ENCODE measurements around the gene DDR2. TPM values are rescaled to one million over a fixed set of nuclear protein-coding genes. Genes with fewer than 3 reads are reported as not detected.
A peak's percentile ranks its signal among the peaks of the same experiment; 100 is the strongest.
"Not testable (repeated sequence)": the region's sequence is repeated elsewhere in the genome, so short reads cannot be mapped to it uniquely, and the experiment has no call there.

DDR2 gene
- total and polyA plus RNA-seq, 8 donors, result 6.8 to 117 (median 34.1) TPM

GRCh38 chr1:162799995-162800830 is 167.9 kb downstream of the DDR2 start:
- H3K4me3 ChIP-seq; intact Hi-C loops (cut with DNase I; ENCODE audit: low total_unique reads); H3K27ac ChIP-seq; H3K9me3 ChIP-seq; H3K27me3 ChIP-seq; H3K4me1 ChIP-seq: not testable (repeated sequence)
- H3K36me3 ChIP-seq, result peaks cover 15 to 66% (median 52%) of the 10 kb centered on the region in 4 donors
- 42 to 52% (median 46%) methylated on average over 6 of the region's 6 CpGs for WGBS, 5 donors
- peak; percentile 70 to 87 for DNase-seq
- TF ChIP-seq POLR2AphosphoS5 (IDR thresholded peaks at IDR 0.05) (peak in 1 of 3 donors; percentile 29), CTCF (IDR thresholded peaks at IDR 0.05) (peak in 5 of 7 experiments; percentile 33 to 73 (median 40))

- H3K4me3 ChIP-seq; intact Hi-C loops (cut with DNase I; ENCODE audit: low total_unique reads); H3K9me3 ChIP-seq; DNase-seq; H3K27ac ChIP-seq; H3K27me3 ChIP-seq; H3K4me1 ChIP-seq: not testable (repeated sequence)
- 83 to 100% (median 100%) methylated on average over 1 of the region's 2 CpGs; no CpG with 5 or more reads in 1 of the 5 donors for WGBS, 5 donors
- H3K36me3 ChIP-seq, result peaks cover 20 to 60% (median 49%) of the 10 kb centered on the region in 4 donors
Observed at GRCh38 chr1:162807503-162807902, 175.2 kb downstream of the DDR2 start.

GRCh38 chr1:162812357-162812756 is 180.1 kb downstream of the DDR2 start:
- H3K4me3 ChIP-seq; DNase-seq; H3K9me3 ChIP-seq; H3K4me1 ChIP-seq; intact Hi-C loops (cut with DNase I; ENCODE audit: low total_unique reads); H3K27me3 ChIP-seq; H3K27ac ChIP-seq: not testable (repeated sequence)
- 97 to 100% (median 98%) methylated on average over 2 of the region's 2 CpGs for WGBS, 5 donors
- H3K36me3 ChIP-seq, result peaks cover 5 to 16% (median 14%) of the 10 kb centered on the region in 4 donors

- 83 to 100% (median 89%) methylated on average over 2 of the region's 2 CpGs for WGBS, 5 donors
- Histone ChIP-seq H3K4me1 (peaks cover 7 to 15% (median 14%) of the 10 kb centered on the region in 4 donors), H3K27me3 (peaks cover 0 to 16% (median 9%) of the 10 kb centered on the region in 3 donors)
- H3K4me3 ChIP-seq; intact Hi-C loops (cut with DNase I; ENCODE audit: low total_unique reads); DNase-seq; H3K36me3 ChIP-seq; H3K9me3 ChIP-seq; H3K27ac ChIP-seq: not testable (repeated sequence)
Observed at GRCh38 chr1:162818136-162818535, 185.9 kb downstream of the DDR2 start.

GRCh38 chr1:162818666-162819065 is 186.4 kb downstream of the DDR2 start:
- H3K27ac ChIP-seq; H3K36me3 ChIP-seq; H3K9me3 ChIP-seq; DNase-seq; intact Hi-C loops (cut with DNase I; ENCODE audit: low total_unique reads); H3K4me3 ChIP-seq: not testable (repeated sequence)
- peaks cover 7 to 18% (median 14%) of the 10 kb centered on the region in 4 donors for H3K4me1 ChIP-seq
- peaks cover 0 to 19% (median 9%) of the 10 kb centered on the region in 3 donors for H3K27me3 ChIP-seq
- 80 to 100% (median 87%) methylated on average over 1 of the region's 1 CpG for WGBS, 5 donors

GRCh38 chr1:162822391-162823200 is 190.3 kb downstream of the DDR2 start:
- Histone ChIP-seq H3K4me1 (peaks cover 7 to 18% (median 14%) of the 10 kb centered on the region in 4 donors), H3K27ac (no peak overlapping the region), H3K27me3 (peaks cover 0 to 19% (median 9%) of the 10 kb centered on the region in 3 donors), H3K4me3 (peak overlapping the region; percentile 41 to 51 (median 48)), H3K36me3 (no peaks in the 10 kb centered on the region), H3K9me3 (no peaks in the 10 kb centered on the region)
- 3 to 5% (median 3%) methylated on average over 32 to 44 of the region's 44 CpGs for WGBS, 5 donors
- TF ChIP-seq EP300 (IDR thresholded peaks at IDR 0.05) (no peak), CTCF (IDR thresholded peaks at IDR 0.05) (no peak), POLR2A (IDR thresholded peaks at IDR 0.05) (no peak), POLR2AphosphoS5 (IDR thresholded peaks at IDR 0.05) (no peak)
- DNase-seq, result peak; percentile 35 to 60
- intact Hi-C loops (cut with DNase I; ENCODE audit: low total_unique reads), result no loop called here
